ENCODE measurements around the gene UBL4B. TPM values are rescaled to one million over a fixed set of nuclear protein-coding genes. Genes with fewer than 3 reads are reported as not detected.
A peak's percentile ranks its signal among the peaks of the same experiment; 100 is the strongest.
"Not testable (repeated sequence)": the region's sequence is repeated elsewhere in the genome, so short reads cannot be mapped to it uniquely, and the experiment has no call there.

Gene UBL4B, protein sequence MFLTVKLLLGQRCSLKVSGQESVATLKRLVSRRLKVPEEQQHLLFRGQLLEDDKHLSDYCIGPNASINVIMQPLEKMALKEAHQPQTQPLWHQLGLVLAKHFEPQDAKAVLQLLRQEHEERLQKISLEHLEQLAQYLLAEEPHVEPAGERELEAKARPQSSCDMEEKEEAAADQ
- total RNA-seq (2014; rRNA removed; shearing (Covaris generic)): 0.24 TPM in 1 of 2 replicates, not detected in the other

DNA sequence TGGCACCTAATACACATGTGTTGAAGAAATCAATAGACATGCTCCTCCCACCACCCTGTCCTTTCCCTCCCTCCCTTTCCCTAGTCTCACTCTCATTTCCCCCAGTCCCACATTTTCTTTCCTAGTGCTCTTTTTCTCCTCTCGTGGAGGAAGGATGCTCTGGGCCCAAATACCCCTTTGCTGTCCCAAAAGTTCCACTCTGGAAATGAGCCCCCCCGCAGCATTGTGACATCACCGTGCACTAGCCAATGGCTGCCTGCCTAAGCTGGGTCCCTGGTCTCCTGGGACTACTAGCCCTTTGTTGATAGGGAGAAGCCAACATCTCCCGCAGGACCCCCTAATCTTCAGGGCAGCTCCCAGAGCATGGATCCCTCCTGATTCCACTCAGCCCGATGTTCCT, at the start of gene UBL4B:
Gene UBL4B (plus strand): TSS at position 301 of the 400 bp plus-strand sequence. CDS start 92 bp downstream, at position 393.
- no peak for DNase-seq (ENCODE audit: low read depth)

DNA sequence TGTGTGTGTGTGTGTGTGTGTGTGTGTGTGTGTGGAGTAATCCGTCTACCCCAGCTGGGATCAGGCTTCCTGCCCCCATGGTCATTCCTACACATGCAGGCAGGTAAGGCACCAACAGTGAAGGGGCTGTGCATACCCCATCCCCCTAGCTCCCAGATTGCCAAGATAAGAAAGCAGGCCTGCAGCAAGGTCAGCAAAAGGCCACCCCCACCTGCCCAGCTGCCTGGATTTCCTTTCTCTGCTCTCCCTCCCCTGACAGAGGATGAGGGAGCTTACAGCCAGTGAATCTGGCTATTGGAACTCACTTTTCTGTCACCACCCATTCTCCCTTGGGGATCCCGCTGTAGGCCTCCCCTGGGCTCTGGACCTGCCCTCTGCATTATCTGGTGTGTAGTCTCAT, 49.6 kb upstream of the UBL4B start:
- DNase-seq (ENCODE audit: low read depth): no peak

DNA sequence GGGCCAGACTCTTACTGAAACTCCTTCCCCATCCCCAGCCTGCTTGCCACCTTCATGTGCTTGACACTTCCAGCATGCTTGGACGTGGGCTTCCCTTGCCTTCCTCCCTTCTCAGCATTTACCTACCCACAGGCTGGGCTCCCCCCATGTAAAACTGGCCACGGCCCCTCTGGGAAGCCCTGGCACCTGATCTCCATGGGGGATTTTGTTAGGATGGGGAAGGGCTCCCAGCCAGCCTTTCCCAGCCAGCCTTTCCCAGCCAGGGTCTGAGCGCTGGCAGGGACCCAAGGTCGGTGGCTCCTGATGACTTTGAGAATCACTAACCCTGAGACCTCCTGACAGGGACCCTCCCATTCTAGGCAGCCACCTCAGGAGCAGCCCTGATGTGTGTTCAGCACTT, 48.5 kb upstream of the UBL4B start:
- DNase-seq (ENCODE audit: low read depth): no peak

DNA sequence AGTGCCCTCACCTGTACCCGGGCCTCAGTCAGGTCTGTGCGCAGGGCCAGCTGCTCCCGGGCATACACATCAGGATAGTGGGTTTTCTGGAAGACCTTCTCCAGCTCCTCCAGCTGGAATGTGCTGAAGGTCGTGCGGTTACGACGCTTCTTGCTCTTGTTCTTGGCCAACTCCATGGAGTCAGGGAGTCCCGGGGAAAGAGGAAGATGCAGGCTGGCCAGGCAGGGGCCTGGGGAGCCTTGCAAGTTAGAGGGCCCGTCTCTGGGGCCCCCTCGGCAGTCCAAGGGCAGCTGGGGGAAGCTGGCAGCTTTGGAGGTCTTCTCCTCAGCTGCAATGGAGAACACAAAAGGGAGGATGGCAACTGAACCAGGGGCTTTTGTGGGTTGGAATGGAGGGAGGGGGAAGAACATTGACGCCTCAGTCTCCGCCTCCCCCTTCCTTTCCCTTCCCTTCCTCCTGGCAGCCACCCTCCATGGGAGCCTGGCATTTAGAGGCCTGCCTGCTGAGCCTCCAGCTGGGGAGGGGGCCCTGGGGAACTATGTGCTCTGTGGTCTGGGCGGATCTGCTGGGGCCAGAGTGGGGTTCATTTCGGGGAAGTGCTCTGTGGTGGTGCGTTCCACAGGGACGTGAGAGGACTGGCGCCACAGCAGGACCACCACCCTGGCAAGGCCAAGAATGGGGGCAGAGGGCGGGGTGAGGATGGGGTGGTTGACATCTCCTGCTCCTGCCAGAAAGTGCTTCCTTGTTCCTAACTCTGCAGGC, 47.5 kb upstream of the UBL4B start:
- no peak for DNase-seq (ENCODE audit: low read depth)

DNA sequence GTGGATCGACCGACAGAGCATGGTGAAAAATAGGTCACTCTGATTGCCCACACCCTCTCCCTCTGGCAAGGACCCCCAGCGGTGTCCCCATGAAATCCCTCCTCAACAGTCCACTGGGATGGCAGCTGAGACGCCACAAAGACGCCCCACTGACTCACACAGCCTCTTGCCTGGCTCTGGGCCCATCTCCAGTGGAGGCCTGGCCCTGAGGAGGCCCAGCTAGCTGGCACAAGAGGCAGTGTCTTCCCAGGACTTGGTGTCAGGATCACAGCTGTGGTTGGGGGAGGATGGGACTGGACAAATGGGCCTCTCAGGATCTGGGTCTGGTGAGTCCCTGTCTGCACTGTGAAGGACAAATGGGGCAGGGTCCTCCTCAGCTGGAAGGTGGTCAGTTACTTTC, 46.4 kb upstream of the UBL4B start:
- peak; percentile 62 for DNase-seq (ENCODE audit: low read depth)

DNA sequence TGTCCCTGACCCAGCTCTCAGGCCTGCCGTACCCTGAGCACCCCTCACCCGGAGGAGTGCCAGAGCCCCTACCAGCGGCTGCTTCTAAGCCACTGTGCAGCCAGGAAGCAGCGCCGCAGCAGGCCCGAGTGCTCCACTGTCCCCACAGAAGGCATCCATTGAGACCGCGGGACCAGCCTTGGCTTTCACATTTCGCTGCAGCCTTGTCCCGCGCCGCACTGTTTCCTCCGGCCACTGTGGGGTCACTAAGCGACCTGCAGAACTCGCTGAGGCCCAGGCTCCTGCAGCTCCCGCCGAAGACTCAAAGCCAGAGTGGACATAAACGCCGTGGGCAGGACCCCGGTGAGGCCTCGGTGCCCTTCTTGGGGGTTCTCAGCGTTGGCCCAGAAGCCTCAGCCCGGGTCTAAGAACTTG, 44.8 kb upstream of the UBL4B start:
- no peak for DNase-seq (ENCODE audit: low read depth)

DNA sequence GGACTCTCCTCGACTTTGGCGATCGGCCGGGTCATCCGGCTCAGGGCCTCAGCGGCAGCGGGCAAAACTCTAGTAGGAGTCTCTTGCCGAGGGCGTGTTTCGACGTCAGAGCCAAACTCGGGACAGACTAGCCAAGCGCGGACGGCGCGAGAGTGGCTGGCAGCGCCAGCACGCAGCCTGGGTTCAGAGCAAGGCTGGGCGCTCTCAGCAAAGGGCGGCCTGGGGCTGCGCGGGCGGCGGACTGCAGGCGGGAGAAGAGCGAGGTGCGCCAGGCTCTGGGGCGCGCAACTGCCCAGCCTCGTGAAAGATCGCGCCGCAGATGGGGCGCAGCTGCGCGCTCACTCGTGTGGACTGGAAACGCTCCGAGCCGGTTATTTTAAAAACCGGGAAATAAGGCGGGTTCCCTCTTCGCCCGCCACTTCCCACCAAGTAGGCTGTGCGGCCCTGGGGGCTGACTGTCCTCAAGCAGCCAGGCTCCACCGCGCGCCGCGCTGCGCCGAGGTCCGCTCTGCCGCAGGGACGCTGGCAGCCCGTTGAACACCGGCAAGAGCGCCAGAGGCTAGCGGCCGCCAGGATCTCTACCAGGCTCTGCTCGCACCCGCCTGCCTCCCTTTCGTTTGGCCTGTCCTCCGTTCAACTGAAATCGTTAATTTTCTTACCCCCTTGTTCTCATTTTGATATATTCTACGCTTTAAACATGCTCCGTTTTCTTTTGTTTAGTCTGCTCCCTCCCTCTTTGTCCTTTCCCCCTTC, 44.2 kb upstream of the UBL4B start:
- no peak for DNase-seq (ENCODE audit: low read depth)

DNA sequence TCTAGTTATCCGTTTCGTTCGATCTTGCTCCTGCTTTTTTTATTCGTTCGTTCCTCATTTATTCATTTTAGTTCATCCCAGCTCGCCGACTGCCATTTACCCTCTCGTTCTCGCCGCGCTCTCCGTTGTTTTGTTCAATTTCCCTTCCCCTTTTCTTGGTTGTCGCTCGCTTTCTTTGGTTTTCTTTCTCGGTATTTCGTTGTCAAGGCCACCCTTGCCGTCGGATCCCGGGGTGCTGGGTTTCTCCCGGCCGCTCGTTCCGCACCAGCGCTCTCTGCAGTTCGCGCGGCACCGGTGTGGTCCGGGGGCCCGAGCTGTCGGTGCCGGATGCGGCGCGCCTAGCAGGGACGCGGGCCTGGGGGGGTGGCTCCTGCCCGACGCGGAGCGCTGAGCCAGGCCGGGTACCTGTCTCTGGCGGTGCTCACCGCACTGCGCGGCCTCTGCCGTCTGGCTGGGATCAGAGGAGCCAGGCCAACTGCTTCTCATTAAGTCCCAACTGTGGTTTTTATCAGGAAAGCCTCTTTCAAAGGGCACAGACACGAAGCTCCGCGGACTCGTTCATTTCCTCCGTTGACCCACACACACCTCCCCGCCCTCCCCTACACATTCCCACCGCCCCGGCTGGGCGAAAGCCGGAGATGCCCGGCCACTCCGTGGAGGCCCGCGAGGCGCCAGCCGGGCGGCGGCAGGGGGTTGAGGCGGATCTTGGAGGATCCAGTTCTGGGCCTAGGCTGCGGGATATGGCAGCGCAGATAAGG, 43.4 kb upstream of the UBL4B start:
- DNase-seq (ENCODE audit: low read depth): no peak

DNA sequence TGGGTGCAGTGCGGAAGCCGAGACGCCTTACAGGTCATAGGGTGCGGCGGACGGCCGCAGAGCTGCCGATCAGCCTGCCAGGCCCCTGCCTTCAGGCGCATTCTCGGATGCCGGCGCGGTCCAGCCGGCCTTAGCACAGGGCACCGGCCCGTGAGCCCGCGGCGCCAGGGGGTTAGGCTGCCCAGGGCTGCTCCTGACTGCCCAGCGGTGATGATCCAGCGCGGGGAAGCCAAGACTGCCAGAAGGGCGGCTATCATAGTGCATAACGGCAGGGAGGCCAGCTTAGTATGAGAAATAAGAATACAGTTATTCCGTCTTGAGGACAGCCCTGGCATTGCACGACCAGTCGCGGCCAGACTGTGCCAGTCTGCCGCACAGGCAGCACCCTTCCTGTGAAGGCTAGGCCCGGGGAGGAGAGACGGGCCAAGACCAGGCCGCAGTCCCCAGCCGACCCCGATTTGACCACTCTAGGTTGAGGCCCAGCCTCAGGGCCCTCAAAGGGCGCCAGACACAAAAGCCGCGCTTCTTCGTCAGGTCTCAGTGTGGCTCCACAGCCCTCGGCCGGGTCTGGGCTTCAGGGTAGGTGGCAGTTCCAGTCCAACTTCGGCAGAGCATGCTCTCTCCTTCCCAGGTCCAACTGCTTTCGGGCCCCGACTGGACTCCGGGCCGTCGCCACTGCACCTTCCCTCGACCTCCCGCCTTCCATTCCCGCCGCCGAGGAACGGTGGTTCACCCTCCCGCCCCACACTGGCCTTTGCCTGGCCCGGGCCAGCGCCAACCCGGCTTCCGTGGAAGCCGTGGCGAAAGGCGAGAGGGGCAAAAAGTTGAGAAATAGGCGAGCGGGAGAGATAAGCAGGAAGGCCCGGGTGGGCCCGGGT, 42.6 kb upstream of the UBL4B start:
- no peak for DNase-seq (ENCODE audit: low read depth)

DNA sequence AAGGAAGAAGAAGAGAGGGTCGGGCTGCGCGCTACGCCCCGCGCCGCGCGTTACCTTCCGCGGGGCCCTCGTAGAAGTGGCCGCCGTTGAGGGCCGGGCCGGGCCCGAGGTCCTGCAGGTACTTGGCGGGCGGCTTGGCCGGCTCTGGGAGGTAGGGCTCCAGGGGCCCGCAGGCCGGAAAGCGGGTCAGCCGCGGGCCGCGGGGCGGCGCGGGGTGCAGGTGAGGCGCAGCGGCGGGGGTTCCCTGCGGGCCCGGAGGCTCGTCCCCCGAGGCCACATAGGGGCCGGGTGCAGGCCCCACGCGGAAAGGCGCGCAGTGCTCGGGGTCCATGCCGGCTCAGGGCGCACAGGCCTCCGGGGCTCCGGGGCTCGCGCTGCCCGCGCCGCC, 42.0 kb upstream of the UBL4B start:
- no peak for DNase-seq (ENCODE audit: low read depth)

DNA sequence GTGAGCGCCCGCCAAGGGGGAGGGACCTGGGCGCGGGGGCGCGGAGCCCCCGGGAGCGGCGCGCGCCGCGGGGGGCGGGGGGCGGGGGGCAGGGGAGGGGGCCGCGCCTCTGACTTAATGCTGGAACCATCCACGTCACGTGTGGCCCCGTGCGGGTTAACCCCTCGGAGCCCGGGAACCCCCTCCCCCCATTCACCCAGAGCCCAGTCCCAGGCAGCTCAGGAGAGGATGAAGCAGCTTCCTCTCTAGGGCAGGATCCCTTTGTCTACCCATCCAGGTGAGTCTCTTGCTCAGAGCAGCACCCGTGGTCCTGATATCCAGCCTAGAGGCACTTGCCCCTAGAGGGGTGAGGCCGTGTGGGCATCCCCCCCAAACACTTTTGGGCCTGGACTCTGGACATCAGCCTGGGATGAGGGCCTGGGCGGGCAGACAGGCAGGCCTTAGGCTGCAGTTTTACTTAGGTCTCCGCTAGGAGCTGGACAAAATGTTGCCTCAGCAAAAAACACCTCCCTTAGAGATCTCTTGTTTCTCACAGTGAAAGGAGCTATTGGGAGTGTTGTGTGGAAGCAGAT, 41.5 kb upstream of the UBL4B start, which contains the start of gene ALX3:
Gene ALX3 (minus strand): TSS at position 2 of the 572 bp plus-strand sequence. CDS start 60 bp downstream, outside the sequence.
- no peak for DNase-seq (ENCODE audit: low read depth)

DNA sequence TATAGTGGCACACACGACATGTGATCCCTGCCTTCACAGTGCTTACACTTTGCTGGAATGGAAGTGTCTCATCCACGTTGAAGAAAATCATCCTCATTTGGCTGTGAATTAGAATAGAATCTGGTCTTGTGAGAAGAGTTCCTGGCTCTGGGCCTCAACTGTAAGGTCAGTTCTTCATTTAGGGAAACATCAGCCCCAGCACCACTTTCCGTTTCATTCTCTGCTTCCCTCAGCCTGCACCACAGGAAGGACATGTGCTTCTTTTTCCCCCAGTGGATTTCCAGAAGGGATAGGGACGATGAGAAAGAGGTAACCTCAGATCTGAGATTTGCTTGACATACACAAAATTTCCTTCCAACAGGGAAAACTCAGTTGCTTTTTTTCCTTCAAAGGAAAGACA, 38.1 kb upstream of the UBL4B start:
- no peak for DNase-seq (ENCODE audit: low read depth)

DNA sequence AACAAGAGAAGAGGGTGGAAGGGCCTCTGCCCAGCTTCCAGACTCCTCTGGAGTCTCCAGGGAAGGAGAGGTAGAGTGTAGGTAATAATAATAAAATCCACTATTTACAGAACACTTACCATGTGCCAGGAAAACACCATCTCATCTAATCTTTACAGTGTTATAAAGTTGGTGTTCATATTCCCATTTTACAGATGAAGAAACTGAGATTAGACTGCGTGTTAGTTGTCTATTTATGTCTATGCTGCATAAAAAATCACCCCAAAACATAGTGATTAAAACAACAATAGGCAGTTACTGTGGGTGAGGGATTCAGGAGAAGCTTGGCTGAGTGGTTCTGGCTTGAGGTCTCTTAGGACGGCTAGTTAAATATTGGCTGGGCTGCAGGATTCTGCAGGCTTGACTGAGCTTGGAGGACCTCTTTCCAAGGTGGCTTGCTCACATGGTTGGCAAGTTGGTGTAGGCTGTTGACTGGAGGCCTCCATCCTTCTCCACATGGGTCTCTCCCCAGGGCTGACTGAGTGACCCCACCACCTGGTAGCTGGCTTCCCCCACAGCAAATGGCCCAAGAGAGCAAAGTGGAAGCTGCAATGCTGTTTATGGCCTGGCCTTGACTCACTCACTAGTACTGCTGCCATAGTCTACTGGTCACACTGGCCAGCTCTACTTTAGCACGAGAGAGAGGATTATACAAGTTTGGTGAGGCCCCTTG, 35.3 kb upstream of the UBL4B start:
- no peak for DNase-seq (ENCODE audit: low read depth)

DNA sequence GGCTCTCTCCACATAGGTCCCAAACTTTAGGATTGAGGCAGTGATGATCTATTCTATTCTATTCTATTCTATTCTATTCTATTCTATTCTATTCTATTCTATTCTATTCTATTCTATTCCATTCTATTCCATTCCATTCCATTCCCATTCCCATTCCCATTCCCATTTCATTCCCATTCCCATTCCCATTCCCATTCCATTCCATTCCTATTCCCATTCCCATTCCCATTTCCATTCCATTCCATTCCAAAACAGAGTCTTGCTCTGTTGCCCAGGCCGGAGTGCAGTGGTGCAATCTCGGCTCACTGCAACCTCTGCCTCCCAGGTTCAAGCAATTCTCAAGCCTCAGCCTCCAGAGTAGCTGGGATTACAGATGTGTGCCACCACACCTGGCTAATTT, 32.2 kb upstream of the UBL4B start:
- not testable (repeated sequence) for DNase-seq (ENCODE audit: low read depth)

DNA sequence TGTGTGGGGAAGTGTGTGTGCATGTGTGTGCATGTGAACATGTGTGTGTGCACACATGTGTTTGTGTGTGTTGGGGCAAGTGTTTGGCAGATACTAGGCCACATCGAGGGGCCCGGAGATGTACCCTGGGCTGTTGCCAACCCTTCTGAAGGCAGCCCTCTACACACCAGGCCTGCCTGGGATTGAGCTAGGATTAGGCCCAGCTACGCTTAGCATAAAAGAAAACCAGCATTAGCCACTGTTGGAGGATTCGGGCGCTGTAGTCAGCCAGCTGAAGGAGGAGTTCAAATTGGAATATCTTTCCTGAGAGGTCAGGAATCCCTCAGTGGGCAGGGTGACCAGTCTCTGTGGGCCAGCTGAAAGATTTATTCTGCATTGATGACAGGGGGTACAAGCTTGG, 31.2 kb upstream of the UBL4B start:
- DNase-seq (ENCODE audit: low read depth): no peak

DNA sequence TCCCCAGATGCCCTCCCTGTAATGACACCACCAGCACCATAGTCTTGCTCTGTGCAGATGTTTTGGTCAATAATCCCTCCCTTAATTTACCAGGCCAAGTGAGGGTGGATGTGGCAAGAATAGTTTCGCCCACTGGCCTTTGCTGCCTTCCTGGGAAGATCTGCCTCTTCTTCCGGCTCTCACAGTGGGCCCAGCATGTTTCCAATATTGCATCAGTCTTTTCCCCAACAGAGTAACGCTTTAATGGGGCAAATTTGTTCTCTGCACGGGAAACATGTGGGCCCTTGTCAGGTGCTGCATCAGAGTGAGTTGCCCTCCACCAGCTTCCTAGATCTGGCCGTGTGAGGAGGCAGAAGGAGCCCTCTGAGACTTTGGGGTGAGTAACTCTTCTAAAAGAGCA, 29.8 kb upstream of the UBL4B start:
- no peak for DNase-seq (ENCODE audit: low read depth)

DNA sequence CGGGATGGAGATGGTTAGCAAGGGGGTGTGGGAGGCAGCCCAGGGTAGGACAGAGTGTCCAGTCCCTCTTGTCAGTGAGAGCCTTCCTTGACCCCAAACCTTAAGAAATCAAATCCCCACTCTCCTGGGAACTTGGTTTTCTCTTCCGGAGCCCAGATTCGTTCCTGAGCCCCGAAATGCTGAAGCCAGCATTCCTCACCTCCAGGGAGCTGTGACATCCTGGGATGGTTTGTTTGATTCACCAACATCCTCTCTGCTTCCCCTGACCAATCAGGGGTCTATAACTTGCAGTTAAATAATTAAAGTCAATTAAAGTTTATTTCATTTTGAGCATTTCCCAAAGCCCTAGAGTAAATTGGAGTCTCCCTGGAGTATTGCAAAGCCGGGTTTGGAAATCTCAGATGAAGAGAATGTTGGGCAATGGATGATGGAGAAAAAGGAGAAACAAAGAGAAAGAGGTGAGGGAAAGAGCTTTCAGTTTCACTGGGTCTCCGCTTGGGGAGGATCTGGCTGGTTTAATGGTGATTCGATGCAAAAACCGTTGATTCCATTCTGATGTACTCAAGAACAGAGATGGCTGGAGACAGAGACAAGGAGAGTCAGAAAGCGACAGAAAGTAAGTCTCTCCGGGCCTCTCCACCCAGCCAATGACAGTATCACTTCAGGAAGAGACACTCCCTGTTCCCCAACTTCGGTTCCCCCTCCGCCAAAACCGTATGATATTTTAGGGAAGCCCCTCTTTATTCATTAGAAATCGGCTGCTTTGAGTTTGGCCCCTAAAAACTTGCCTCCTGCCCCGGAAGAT, 29.0 kb upstream of the UBL4B start:
- no peak for DNase-seq (ENCODE audit: low read depth)

DNA sequence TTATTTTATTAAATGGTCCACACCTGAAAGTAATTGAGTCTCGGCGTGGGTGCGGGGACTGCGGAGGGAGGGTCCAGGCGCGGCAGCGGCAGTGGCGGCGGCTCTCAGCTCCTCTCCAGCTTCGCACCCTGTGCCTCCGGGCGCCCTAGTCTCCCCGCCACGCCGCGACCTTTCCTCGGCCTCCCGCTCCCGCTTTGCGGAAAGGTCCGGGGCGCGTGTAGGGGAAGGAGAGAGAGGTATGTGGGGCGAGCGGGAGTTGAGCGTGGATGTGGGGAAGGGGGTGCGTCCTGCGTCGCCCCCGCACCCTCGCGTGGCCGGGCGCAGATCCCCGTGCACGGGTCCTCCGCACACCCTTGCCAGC, 28.4 kb upstream of the UBL4B start:
- DNase-seq (ENCODE audit: low read depth): no peak

Measured in RPMI7951 (cell line).